Choroid plexus epithelial cell (primary cell): ENCODE results near the gene LDLRAD1.

Source experiments
- DNase-seq: peaks from one replicate; pipeline ENCODE4 v3.0.0-alpha.2; 2010; ENCODE audit warnings: low read depth
- H3K4me3 ChIP-seq: 2 replicates; pipeline ENCODE4 v1.5.1; 2011; ENCODE audit warnings: low read depth, mild to moderate bottlenecking, control low read depth, low read length, moderate library complexity
- CTCF ChIP-seq: conservative IDR thresholded peaks from 2 replicates; pipeline ENCODE4 v1.5.1; 2011; ENCODE audit warnings: low read depth, mild to moderate bottlenecking, control low read depth, inconsistent platforms, low read length, moderate library complexity

The LDLRAD1 gene

GRCh38 chr1:54017979-54018378 is at the start of gene LDLRAD1:
Gene LDLRAD1, minus strand, starts transcription at chr1:54018186. Its CDS starts 74 bp downstream, at chr1:54018112.
- no peak for TF ChIP-seq CTCF
- no peak within 1 kb of the TSS for H3K4me3 ChIP-seq
- no peak for DNase-seq

GRCh38 chr1:54064299-54064698 is 46.3 kb upstream of the LDLRAD1 start:
- no peak overlapping the region for H3K4me3 ChIP-seq
- TF ChIP-seq CTCF, result no peak
- peak; percentile 45 for DNase-seq

GRCh38 chr1:54054438-54054749 is 36.4 kb upstream of the LDLRAD1 start:
- no peak for DNase-seq
- peak overlapping the region; percentile 96 for H3K4me3 ChIP-seq
- TF ChIP-seq CTCF, result peak; percentile 3

GRCh38 chr1:54053745-54054437 is 35.9 kb upstream of the LDLRAD1 start:
- DNase-seq, result peak; percentile 20
- peak overlapping the region; percentile 96 for H3K4me3 ChIP-seq
- no peak for TF ChIP-seq CTCF

GRCh38 chr1:54052934-54053744 is 35.2 kb upstream of the LDLRAD1 start, which contains the start of the genes TCEANC2 and TMEM59:
Gene TCEANC2, plus strand, starts transcription at chr1:54053608. Its CDS starts 815 bp downstream, at chr1:54054423.
Gene TMEM59, minus strand, starts transcription at chr1:54053204. Its CDS starts 16 bp downstream, at chr1:54053188.
- no peak for TF ChIP-seq CTCF
- H3K4me3 ChIP-seq, result peak within 1 kb of the TSS; percentile 96
- peak; percentile 99 for DNase-seq

- H3K4me3 ChIP-seq, result peak overlapping the region; percentile 96
- peak; percentile 80 for DNase-seq
- no peak for TF ChIP-seq CTCF
These were observed 34.5 kb upstream of the LDLRAD1 start for GRCh38 chr1:54052431-54052933.
